Left kidney (tissue), 8 donors: Measurements from ENCODE around the gene SNAPC2. TPM values are rescaled to one million over a fixed set of nuclear protein-coding genes. Genes with fewer than 3 reads are reported as not detected.

Experiments used
- DNase-seq: peaks from one replicate; pipeline ENCODE4 v3.0.0-alpha.2; 2013
- long read RNA-seq, 8 donors: transcript quantifications; one replicate each; lab custom pipeline, GENCODE V29; 2026
- polyA plus RNA-seq: library from polyadenylated mRNA; unstranded; fragments of 120-200 nt; gene quantifications from one replicate; pipeline ENCODE4 v1.2.1, GENCODE V29; 2013; ENCODE audit not compliant: insufficient read length

Gene SNAPC2
- polyA plus RNA-seq: 12.6 TPM
- long read RNA-seq, donor 1, transcript SNAPC2-201 (5 exons, 1,542 nt): major isoform, 10 of 13 reads
- long read RNA-seq, donor 1, partial matches to known transcripts: 0 of 13 reads
- long read RNA-seq, donor 1, other reads (novel, unspliced or antisense): 0 of 13 reads
- long read RNA-seq, donor 2, transcript SNAPC2-201 (5 exons, 1,542 nt): major isoform, 8 of 11 reads
- long read RNA-seq, donor 2, partial matches to known transcripts: 0 of 11 reads
- long read RNA-seq, donor 2, other reads (novel, unspliced or antisense): 0 of 11 reads
- long read RNA-seq, donor 3, transcript SNAPC2-201 (5 exons, 1,542 nt): major isoform, 6 of 11 reads
- long read RNA-seq, donor 3, partial matches to known transcripts: 5 of 11 reads
- long read RNA-seq, donor 3, other reads (novel, unspliced or antisense): 0 of 11 reads
- long read RNA-seq, donor 4: 0 reads
- long read RNA-seq, donor 5, transcript SNAPC2-201 (5 exons, 1,542 nt): major isoform, 12 of 13 reads
- long read RNA-seq, donor 5, partial matches to known transcripts: 0 of 13 reads
- long read RNA-seq, donor 5, other reads (novel, unspliced or antisense): 0 of 13 reads
- long read RNA-seq, donor 6, transcript SNAPC2-201 (5 exons, 1,542 nt): major isoform, 11 of 15 reads
- long read RNA-seq, donor 6, partial matches to known transcripts: 0 of 15 reads
- long read RNA-seq, donor 6, other reads (novel, unspliced or antisense): 0 of 15 reads
- long read RNA-seq, donor 7, transcript SNAPC2-201 (5 exons, 1,542 nt): major isoform, 12 of 24 reads
- long read RNA-seq, donor 7, partial matches to known transcripts: 5 of 24 reads
- long read RNA-seq, donor 7, other reads (novel, unspliced or antisense): 0 of 24 reads
- long read RNA-seq, donor 8, transcript SNAPC2-201 (5 exons, 1,542 nt): major isoform, 5 of 6 reads
- long read RNA-seq, donor 8, partial matches to known transcripts: 0 of 6 reads
- long read RNA-seq, donor 8, other reads (novel, unspliced or antisense): 0 of 6 reads

GRCh38 chr19:7919610-7920518, at the start of gene SNAPC2:
Gene SNAPC2 (plus strand): TSS chr19:7920338. CDS start chr19:7920367, 29 bp downstream.
- DNase-seq: peak; percentile 92

- DNase-seq: no peak
Observed at GRCh38 chr19:7870571-7871436, 49.3 kb upstream of the SNAPC2 start.

GRCh38 chr19:7871437-7872305, 48.5 kb upstream of the SNAPC2 start:
- DNase-seq: peak; percentile 72

GRCh38 chr19:7872306-7873204, 47.6 kb upstream of the SNAPC2 start:
- no peak for DNase-seq

- no peak for DNase-seq
Observed at GRCh38 chr19:7873304-7874075, 46.6 kb upstream of the SNAPC2 start.

GRCh38 chr19:7874076-7874896, 45.9 kb upstream of the SNAPC2 start, which contains the start of gene PRR36:
Gene PRR36 (minus strand): TSS chr19:7874390. CDS start chr19:7873689, 701 bp downstream.
- peak; percentile 73 for DNase-seq

GRCh38 chr19:7874897-7875273, 45.3 kb upstream of the SNAPC2 start:
- DNase-seq: no peak

- no peak for DNase-seq
Observed at GRCh38 chr19:7877249-7877836, 42.8 kb upstream of the SNAPC2 start.

- no peak for DNase-seq
Observed at GRCh38 chr19:7879111-7879807, 40.9 kb upstream of the SNAPC2 start.

- DNase-seq: no peak
Observed at GRCh38 chr19:7879836-7880235, 40.3 kb upstream of the SNAPC2 start.

GRCh38 chr19:7881910-7882309, 38.2 kb upstream of the SNAPC2 start:
- no peak for DNase-seq

- no peak for DNase-seq
Observed at GRCh38 chr19:7883105-7883504, 37.0 kb upstream of the SNAPC2 start.

- DNase-seq: no peak
Observed at GRCh38 chr19:7883796-7884570, 36.2 kb upstream of the SNAPC2 start.

GRCh38 chr19:7885818-7886217, 34.3 kb upstream of the SNAPC2 start:
- DNase-seq: no peak
